GM21423 (cell line): Measurements from ENCODE around the gene CHST11.
"Not testable (repeated sequence)": the region's sequence is repeated elsewhere in the genome, so short reads cannot be mapped to it uniquely, and the experiment has no call there.

ENCODE experiments used
- ATAC-seq: cut with Tn5 transposase; IDR thresholded peaks from one replicate; pipeline ENCODE4 v1.9.1; 2021; ENCODE audit warnings: mild to moderate bottlenecking, moderate library complexity; ENCODE audit not compliant: unreplicated experiment

The CHST11 gene

DNA sequence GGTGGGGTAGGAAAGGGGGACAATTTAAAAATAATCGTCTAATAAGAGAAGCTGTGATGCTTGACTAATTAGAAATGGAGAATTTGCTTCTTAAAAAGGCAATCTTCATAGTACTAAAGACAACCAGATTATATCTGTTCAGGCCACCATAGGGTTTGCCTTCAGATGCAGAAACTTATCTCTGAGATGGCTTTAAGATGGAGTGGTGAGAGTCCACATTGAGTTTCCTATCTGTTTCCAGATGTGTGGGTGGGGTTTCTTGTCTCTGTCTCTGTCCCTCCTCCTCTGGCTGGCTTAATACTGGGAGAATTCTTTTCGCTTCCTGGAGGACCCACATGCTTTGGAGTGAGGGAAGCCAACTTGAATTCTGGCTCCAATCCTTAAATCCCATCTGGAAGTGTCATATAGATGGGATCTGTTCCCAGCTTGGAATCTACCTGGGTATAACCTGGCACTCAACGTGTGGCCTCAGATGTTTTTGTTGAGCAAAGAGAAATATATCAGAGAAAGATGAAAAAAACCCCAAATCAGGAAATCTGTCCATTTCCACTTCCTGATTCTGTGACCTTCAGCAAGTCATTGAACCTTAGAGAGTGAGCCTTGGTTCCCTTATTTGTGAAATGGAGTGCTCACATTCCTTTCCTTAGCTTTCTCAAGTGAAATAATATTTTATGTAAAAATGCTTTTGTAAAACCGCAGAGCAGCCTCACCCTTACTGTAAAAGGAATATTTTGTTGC is 66.4 kb downstream of the CHST11 start:
- no peak for ATAC-seq

DNA sequence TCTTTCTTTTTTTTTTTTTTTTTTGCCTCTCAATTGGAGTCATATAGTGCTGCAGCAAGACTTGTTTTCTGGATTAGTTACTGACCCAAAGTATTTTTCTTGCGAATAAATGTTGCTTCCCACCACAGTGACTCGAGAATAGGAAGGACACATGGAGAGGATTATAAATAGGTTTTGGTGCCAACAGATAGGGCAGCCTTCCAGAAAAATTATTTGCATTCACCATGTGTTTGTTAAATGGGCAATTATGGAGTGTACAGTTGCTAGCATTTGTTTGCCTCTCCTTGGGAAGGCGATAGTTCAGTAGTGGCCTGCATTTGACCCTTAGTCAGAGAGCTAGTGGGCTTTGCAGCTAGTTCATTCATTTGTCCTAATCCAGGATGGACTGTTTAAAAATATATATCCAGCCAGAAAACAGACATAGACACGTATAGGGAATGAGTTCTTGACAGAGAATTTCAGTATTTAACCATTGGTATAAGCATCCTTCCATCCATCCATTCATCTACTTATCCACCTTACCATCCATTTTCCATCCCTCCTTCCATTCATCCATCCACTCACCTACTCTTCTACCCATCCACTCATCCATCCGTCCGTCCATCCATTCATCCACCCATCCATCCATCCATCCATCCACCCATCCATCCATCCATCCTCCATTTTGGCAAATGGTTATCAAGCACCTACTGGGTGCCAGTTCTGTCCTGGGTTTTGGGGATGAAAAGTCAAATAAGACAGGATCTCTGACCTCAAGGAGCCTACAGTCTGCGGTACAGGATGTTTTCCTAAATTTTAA is 67.5 kb downstream of the CHST11 start:
- ATAC-seq, result no peak

DNA sequence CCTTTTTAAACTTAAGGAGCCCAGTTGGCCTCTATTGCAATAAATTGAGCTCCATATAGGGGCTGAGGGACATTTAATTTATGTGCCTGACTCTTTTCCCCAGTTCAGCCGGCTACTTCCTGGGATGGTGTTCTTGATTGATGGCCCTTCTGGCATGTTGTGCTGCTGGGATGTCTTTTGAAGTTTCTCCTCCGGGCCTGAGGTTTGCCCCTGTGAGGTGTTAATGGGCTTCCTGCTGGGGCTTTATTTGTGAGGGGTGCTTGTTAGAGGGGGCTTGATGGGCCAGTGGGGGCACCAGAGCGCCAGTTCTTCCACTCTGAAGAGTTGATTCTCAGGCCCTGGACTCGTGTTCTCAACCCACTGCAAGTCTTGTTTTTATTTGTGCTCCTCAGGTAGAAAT is 69.6 kb downstream of the CHST11 start:
- ATAC-seq, result no peak

DNA sequence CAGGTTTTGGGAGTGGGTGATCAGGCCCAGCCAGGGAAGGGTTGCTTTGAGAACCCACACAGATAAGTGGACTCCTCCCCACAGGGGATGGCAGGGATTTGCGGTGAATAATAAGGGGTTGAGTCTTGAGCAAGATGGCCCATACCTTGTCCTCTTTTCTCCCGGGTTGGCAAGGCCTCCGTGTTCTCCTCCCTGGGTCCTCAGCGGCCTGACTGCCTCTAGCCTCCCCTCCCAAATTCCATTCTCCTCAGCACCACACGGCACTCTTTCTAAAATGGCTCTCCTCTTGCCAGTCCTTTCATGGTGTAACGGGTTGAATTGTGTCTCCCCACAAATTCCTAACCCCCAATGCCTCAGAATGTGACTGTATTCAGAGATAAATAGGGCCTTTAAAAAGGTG is 70.0 kb downstream of the CHST11 start:
- no peak for ATAC-seq

DNA sequence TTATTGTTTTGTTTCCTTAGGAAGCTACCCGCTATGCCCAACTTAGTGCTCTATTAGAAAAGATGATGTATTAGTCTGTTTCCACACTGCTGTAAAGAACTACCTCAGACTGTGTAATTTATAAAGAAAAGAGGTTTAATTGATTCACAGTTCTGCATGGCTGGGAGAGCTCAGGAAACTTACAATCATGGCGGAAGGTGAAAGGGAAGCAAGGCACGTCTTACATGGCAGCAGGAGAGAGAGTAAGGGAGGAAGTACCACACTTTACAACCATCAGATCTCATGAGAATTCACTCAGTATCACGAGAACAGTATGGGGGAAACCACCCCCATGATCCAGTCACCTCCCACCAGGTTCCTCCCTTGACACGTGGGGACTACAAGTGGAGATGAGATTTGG is 70.9 kb downstream of the CHST11 start:
- ATAC-seq, result not testable (repeated sequence)

DNA sequence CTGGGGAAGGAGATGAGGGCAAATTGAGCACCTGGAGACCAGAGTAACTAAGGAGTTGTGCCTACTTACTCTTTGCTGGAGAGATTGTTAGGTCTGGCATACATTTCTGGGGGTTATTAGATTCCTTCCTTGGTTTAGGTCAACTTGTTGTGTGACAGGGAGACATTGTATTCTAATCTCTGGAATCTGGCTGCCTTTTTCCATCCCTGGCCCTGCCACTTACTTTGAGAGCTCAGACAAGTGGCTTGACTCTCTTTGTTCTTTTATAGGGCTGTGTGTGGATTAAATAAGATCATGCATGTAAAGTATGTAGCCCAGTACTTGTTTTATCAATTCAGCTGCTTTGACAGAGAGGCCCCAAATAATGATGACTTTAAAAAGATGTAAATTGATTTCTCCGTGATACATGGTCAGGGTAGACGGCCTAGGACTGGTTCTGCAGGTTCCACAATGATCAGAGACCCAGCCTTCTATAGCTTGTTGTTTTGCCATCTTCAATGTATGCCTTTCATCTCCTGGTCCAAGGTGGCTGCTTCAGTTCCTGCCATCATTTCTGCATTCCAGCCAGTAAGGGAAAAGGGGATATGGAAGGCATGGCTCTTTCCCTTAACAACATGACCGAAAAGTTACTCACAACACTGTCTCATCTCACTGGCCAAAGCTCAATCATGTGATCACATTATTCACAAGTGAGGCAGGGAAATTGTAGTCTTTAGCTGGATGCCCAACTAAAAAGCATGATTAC is 72.6 kb downstream of the CHST11 start:
- no peak for ATAC-seq

DNA sequence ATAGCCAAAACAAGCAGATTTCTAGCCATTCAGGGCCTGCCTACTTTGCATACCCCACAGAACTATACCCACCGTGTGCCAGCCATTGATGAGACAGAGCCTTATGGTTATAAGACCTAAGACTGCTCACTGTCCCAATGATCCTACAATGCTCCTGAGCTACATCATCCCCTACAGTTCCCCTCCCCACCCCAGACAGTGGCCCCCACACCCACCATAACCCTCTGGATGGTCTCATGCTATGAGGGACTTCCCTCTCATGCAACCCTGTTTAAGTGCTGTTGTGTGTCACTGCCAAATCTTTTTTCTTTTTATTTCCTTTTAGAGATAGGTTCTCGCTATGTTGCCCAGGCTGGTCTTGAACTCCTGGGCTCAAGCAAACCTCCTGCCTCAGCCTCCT is 75.9 kb downstream of the CHST11 start:
- no peak for ATAC-seq

DNA sequence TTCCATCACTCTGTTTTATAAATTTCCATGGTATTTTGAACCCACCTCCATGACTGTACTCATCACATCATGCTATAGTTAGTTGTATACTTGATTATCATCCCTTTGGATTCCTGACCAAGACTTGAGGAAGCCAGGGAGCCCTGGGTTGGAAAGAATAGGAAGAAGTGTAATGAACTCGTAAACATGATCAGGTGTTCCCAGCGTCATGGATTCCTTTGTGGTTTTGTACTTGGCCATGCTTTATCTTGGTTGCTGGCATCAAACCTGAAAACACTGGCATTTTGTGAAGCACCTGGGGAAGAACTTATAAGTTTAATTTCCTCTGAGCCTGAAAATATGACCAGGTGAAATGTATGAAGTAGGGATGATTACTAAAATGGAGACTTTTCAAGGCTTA is 76.4 kb downstream of the CHST11 start:
- ATAC-seq, result no peak

DNA sequence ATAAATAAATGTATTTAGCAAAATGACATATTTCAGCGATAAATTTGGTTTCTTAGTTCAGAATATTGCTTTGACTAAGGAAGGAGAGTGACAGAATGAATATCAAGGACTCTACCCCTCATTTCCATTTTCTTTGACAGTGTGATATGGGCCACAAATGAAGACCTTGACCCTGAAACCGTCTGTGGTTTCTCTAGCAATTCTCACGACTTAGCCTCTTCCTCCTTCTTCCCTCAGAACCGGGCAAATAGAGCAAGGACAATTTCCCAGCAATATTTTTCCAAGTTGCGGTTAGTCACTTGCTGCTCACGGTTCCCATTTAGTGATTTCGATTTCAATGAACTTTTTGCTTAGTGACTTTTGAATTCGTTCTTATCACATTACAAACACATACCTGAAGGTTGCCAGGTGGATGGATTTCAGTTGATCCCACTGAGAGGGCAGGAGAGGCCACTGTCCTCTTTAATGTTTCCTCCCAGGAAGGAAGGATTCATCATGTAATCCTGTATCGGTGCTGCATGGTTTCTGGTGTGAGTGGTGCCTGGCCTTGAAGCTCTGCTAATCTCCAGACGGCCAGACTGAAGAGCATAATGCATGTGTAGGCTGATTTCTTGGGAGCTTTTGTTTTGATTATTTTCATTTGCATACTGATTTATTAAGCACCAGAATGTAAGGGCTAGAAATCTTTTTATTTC is 77.6 kb downstream of the CHST11 start:
- ATAC-seq, result no peak

DNA sequence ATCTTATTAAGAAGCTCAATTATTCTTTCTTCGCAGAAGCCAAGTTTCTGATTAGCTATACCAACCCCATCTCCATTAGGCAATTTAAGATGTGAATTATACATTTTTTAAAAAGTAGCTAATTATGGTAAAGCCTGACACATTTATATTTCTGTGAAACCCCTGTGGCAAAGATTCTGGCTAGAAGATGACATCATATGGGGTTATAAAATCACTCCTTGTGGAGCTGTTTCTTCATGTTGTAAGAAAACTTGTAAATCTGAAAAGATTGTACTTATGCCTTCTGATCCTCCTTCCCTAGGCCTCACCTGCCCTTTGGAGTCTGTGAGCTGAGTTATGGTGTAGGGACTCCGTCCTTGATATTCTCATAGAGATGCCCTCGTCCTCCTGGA is 78.1 kb downstream of the CHST11 start:
- no peak for ATAC-seq

DNA sequence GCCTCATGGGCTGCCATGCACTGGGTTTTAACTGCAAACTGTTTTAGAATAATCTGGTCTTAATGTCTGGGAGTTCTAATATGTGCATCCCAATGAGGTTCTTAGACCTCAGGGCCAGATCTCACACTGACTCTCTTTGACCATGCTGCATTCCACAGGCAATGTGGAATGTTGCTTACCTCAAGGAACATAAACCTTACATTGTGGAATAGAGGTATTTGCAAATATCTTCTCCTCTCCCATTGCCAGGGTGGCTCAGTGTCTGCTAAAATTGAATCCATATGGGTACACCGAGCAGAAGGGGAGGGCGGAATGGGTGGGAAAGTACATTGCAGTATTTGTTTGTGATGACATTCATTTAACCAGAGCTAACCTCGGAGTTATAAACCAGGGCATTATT is 78.6 kb downstream of the CHST11 start:
- no peak for ATAC-seq

DNA sequence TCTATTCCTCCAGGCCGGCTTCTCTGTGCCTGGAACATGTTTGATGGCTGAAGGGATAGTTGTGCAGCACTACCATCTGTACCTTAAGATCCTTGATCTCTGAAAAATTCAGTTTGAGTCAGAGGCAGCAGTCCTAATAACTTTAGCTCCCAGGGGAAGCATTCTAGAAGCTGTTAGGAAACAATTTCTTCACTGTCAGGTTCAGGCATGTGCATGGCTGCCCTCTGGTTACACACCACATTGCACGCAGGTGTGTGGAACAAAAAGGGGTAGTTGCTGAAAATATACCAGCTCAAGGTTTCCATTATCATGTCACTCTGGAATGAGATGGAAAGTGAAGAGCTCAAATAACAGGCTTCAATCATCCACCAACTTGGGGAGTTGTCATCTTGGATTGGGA is 80.1 kb downstream of the CHST11 start:
- no peak for ATAC-seq

DNA sequence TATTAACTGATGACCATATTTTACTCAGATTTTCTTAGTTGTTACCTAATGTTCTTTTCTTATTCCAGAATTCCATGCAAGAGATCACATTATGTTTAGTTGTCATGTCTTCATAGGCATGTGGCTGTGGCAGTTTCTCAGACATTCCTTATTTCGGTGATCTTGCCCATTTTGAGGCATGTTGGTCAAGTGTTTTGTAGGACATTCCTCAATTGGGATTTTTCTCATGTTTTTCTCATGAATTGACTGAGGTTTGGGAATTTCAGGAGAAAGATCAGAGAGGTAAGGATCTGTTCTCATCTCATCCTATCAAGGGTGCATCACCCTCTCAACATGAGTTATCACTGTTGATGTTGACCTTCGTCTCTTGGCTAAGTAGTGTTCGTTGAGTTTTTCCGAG is 81.3 kb downstream of the CHST11 start:
- ATAC-seq, result no peak

DNA sequence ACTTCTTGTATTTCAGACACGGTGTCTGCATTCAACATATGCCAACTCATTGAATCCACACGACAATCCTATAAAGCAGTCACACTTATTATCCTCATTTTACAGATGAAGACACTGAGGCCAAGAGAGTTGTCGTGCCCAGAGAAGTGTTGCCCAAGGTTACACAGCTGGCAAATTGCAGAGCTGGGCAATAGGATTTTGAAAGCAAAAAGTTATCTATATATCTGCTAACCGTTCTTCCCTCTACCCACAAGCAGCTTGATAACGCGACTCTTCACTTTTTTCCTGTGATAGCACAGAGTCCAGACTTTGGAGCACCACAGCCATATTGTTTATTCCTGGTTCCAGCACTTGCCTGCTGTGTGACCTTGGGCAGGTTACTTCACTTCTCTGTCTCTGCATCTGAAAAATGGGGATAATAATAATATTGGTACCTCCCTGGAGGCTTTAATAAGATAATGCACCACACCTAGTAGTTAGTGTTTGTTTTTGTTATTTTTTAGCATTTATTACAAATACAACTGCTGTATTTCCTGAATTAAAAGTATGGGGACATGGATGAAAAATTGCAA is 82.2 kb downstream of the CHST11 start:
- ATAC-seq, result no peak

DNA sequence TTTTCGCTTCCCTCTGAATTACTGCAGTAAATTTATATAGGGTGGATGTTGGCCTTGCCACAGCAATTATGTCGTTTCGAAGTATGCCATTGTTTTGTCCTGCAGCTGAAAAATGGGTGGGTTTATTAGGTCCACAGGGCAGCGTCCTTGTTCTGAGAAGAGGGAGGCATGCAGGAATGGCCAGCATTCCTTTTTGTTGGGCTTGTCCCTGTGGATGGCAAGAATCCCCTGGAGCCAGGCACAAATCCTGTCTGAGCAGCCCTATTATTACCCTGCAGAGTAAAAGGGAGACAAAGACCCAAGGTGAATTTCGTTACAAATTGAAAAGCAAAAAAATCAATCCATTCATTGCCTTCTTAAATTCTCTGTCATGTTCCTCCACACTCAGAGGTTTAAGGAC is 88.1 kb downstream of the CHST11 start:
- no peak for ATAC-seq

DNA sequence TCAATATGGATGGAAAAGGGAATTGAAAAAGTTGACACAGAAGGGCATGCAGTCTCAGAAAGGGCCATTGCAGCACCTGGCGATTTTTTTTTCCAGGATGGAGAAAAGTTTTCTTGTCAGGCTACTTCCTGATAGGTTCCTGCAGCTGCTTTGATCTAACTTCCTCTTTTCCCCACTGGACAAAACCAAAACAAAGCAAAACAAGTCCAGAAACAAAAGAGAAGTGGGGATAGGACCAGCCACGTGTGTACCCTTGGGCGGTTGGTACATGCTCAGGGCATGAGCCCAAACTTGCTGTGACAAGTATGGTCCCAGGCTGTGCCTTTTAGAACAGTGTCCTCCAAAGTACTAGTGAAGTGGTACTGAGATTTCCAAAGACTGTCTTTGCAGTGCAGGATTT is 89.8 kb downstream of the CHST11 start:
- ATAC-seq, result no peak

DNA sequence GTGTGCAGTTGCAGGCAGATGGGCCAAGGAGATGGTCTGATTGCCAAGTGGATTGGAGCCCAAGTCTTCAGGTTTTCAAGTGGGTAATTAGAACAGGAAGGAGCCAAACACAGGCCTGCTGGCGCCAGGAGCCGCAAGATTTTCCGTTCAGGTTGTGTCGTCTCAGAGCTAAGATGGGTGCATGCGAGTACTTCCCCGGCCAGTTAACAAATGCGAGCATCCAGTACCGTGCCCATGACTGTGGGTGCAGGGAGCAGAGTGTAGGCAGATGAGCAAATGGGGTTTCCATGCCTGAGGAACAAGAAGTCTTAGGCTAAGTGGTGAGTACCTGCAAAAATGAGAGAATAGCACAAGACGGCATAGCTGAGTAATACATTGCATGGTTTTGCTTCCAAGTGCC is 90.5 kb downstream of the CHST11 start:
- ATAC-seq, result no peak

DNA sequence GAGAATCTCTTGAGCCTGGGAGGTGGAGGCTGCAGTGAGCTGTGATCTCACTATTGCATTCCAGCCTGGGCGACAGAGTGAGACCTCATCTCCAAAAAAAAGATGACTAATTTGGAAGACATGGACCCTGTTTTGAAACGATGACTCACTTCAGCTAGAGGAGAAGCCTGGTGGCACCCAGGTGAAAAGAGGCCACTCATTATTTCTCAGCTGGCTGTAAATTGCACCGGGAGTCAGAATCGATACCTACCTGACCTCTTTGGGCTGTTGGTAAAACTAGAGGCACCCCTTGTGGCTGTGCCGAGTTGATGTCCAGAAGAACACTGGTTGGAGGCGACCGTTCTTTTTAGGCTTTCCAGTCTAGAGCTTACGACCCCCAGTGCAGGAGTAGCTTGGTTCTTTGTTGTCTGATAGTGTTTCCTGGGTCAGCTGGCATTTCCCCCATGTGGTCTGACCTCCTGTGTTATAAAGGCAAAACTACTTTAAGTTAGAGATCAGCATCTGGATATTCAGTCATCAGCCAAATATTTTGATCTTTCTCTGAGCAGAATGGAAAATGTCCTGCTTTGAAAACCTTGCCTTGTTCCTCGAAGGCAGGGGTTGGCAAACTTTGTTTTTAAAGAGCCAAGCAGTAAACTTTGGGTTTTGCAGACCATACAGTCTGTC is 93.2 kb downstream of the CHST11 start:
- ATAC-seq, result no peak

DNA sequence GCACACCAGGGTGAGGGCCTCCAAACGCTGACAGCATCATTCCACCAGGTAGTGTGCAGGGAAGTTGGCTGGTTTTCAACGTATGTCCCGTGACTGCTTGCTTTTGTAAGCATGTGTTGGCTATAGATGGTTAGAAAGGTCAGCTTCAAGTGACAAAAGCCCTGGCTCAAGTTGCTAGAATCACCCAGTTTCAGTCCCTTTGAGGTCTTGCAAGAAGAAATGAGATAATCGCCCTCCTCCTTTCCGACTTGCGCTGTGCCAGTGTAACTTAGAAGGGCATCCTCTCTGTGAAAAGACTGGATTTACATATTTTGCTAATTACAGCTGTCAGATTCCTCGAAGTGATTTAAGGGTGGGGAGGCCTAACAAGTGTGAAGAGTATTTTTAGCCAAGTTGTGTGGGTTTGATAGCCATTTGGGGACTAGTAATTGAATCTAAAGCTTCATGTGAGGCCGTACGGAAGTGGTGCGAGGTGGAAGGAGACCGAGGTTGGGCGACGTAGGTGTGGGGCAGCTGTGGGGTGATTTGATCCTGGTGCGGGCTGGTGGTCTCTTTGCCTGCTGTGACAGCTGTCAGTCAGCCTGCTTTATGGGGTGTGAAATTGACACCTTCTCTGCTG is 94.7 kb downstream of the CHST11 start:
- ATAC-seq, result peak; percentile 57

DNA sequence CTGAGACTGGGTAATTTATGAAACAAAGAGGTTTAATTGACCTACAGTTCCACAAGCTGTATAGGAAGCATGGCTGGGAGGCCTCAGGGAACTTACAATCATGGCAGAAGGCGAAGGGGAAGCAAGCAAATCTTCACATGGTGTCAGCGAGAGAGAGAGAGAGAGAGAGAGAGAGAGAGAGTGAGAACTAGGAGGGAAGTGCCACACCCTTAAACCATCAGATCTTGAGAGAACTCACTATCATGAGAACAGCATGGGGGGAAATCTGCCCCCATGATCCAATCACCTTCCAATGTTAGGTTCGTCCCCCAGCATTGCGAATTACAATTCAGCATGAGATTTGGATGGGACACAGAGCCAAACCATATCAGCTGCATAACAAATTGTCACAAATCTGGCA is 96.7 kb downstream of the CHST11 start:
- no peak for ATAC-seq
